Measurements from ENCODE around the gene LIMCH1. TPM values are rescaled to one million over a fixed set of nuclear protein-coding genes. Genes with fewer than 3 reads are reported as not detected.

Gene LIMCH1
- total RNA-seq, 2 donors from 2014 or later: 4.7 to 14.4 TPM

- TF ChIP-seq CTCF (IDR thresholded peaks at IDR 0.05): no peak
- Histone ChIP-seq H3K4me3 (no peak overlapping the region), H3K9me3 (no peaks in the 10 kb centered on the region), H3K9ac (ENCODE audit: low read depth in 2 of 2, low read length in 2 of 2) (no peak overlapping the region), H3K27me3 (no peaks in the 10 kb centered on the region), H3K27ac (no peak overlapping the region), H3K36me3 (no peaks in the 10 kb centered on the region), H3K4me1 (no peaks in the 10 kb centered on the region)
- intact Hi-C loops (cut with DNase I): no loop called here
- no peak for DNase-seq
Measured at GRCh38 chr4:41679991-41680390, 142.0 kb downstream of the LIMCH1 start.

GRCh38 chr4:41681054-41681453 is 143.1 kb downstream of the LIMCH1 start:
- Histone ChIP-seq H3K9ac (ENCODE audit: low read depth in 2 of 2, low read length in 2 of 2) (no peak overlapping the region), H3K36me3 (no peaks in the 10 kb centered on the region), H3K9me3 (no peaks in the 10 kb centered on the region), H3K4me3 (no peak overlapping the region), H3K27me3 (no peaks in the 10 kb centered on the region), H3K4me1 (no peaks in the 10 kb centered on the region), H3K27ac (no peak overlapping the region)
- intact Hi-C loops (cut with DNase I): no loop called here
- DNase-seq: no peak
- TF ChIP-seq CTCF (IDR thresholded peaks at IDR 0.05): no peak

GRCh38 chr4:41683326-41683725 is 145.4 kb downstream of the LIMCH1 start:
- DNase-seq: no peak
- no peak overlapping the region for H3K9ac ChIP-seq (ENCODE audit: low read depth in 2 of 2, low read length in 2 of 2)
- no peaks in the 10 kb centered on the region for H3K9me3 ChIP-seq
- no peaks in the 10 kb centered on the region for H3K4me1 ChIP-seq
- H3K27ac ChIP-seq: no peak overlapping the region
- no peaks in the 10 kb centered on the region for H3K27me3 ChIP-seq
- no peaks in the 10 kb centered on the region for H3K36me3 ChIP-seq
- no peak overlapping the region for H3K4me3 ChIP-seq
- intact Hi-C loops (cut with DNase I): no loop called here
- TF ChIP-seq CTCF (IDR thresholded peaks at IDR 0.05): no peak

- no peak overlapping the region for H3K4me3 ChIP-seq
- H3K27me3 ChIP-seq: no peaks in the 10 kb centered on the region
- no peak overlapping the region for H3K27ac ChIP-seq
- intact Hi-C loops (cut with DNase I): no loop called here
- TF ChIP-seq CTCF (IDR thresholded peaks at IDR 0.05): no peak
- no peak overlapping the region for H3K9ac ChIP-seq (ENCODE audit: low read depth in 2 of 2, low read length in 2 of 2)
- DNase-seq: no peak
- no peaks in the 10 kb centered on the region for H3K4me1 ChIP-seq
- no peaks in the 10 kb centered on the region for H3K9me3 ChIP-seq
- H3K36me3 ChIP-seq: no peaks in the 10 kb centered on the region
Measured at GRCh38 chr4:41686893-41687292, 148.9 kb downstream of the LIMCH1 start.

GRCh38 chr4:41687971-41688370 is 150.0 kb downstream of the LIMCH1 start:
- DNase-seq: no peak
- Histone ChIP-seq H3K9ac (ENCODE audit: low read depth in 2 of 2, low read length in 2 of 2) (no peak overlapping the region), H3K27me3 (no peaks in the 10 kb centered on the region), H3K4me1 (no peaks in the 10 kb centered on the region), H3K4me3 (no peak overlapping the region), H3K27ac (no peak overlapping the region), H3K9me3 (no peaks in the 10 kb centered on the region), H3K36me3 (no peaks in the 10 kb centered on the region)
- no peak for TF ChIP-seq CTCF (IDR thresholded peaks at IDR 0.05)
- intact Hi-C loops (cut with DNase I): no loop called here
